DOHH2 (cell line): ENCODE data around the gene ZNF366.

Source experiments
- CTCF ChIP-seq: fragments of 200-600 bp; sonication (generic); IDR thresholded peaks from one replicate; pipeline ENCODE4 v1.5.1; 2014; ENCODE audit warnings: antibody characterized with exemption, mild to moderate bottlenecking, low read depth, low read length; ENCODE audit not compliant: poor library complexity, severe bottlenecking
- EZH2phosphoT487 ChIP-seq: fragments of 200-600 bp; sonication (generic); IDR thresholded peaks from 2 replicates; pipeline ENCODE4 v1.6.1; 2017; ENCODE audit warnings: borderline replicate concordance, mild to moderate bottlenecking, antibody characterized with exemption, low read length, moderate library complexity, mixed read lengths

- no peak for TF ChIP-seq CTCF
- TF ChIP-seq EZH2phosphoT487 = no peak
These were observed 30.5 kb downstream of the ZNF366 start for GRCh38 chr5:72476721-72477120.
